GM10248 (cell line): Measurements from ENCODE around the gene OSER1.
A peak's percentile ranks its signal among the peaks of the same experiment; 100 is the strongest.
"Not testable (repeated sequence)": the region's sequence is repeated elsewhere in the genome, so short reads cannot be mapped to it uniquely, and the experiment has no call there.

ENCODE experiments used
- CTCF ChIA-PET: fragments of 300-600 bp; sonication (Branson Sonifier 250); formaldehyde crosslinking; extraction: SDS; loops from one replicate; lab custom pipeline; 2021; ENCODE audit warnings: antibody characterized with exemption; lab: Yijun Ruan, JAX
- POLR2A ChIA-PET: fragments of 350-650 bp; sonication (Branson Sonifier 250); formaldehyde crosslinking; extraction: SDS; loops from one replicate; lab custom pipeline; 2020; ENCODE audit warnings: antibody characterized with exemption; lab: Yijun Ruan, JAX
- DNase-seq: peaks from one replicate; pipeline ENCODE4 v3.0.0; 2012; ENCODE audit errors: extremely low spot score
- CTCF ChIP-seq: IDR thresholded peaks from 2 replicates; pipeline ENCODE4 v1.5.1; 2012; ENCODE audit warnings: mild to moderate bottlenecking, low read depth; ENCODE audit errors: extremely low read depth, missing control alignments, control extremely low read depth

OSER1 gene

GRCh38 chr20:44198872-44199271 lies 11.7 kb downstream of the OSER1 start:
- POLR2A ChIA-PET = no interaction called here

GRCh38 chr20:44196271-44196670 lies 14.3 kb downstream of the OSER1 start:
- CTCF ChIA-PET = interaction anchor here (1.1 to 4.6 kb wide), 10 partner anchors 12 to 747 kb away, joined by 3 to 26 read pairs (median 5); partner anchors contain the start of genes FITM2 and OSER1
- POLR2A ChIA-PET = interaction anchor here (0.7 kb wide), 1 partner anchor 99 kb away, joined by 3 read pairs; no protein-coding TSS in a partner anchor
- TF ChIP-seq CTCF = no peak
- DNase-seq = no peak

More at GRCh38 chr20:44198872-44199271, 11.7 kb downstream of the OSER1 start:
- no peak for TF ChIP-seq CTCF
- DNase-seq = no peak
- CTCF ChIA-PET = interaction anchor here (3.5 to 4.6 kb wide), 2 partner anchors 10 to 82 kb away, joined by 16 to 26 read pairs; no protein-coding TSS in a partner anchor

GRCh38 chr20:44195605-44196004 lies 15.0 kb downstream of the OSER1 start:
- ChIA-PET POLR2A (no interaction called here), CTCF (interaction anchor here (0.8 to 4.6 kb wide), 13 partner anchors 9 to 746 kb away, joined by 3 to 26 read pairs (median 4); partner anchors contain the start of genes FITM2 and OSER1)
- no peak for TF ChIP-seq CTCF
- no peak for DNase-seq

GRCh38 chr20:44193801-44194200 lies 16.8 kb downstream of the OSER1 start:
- no peak for DNase-seq
- CTCF ChIA-PET = interaction anchor here (7.0 kb wide), 1 partner anchor 77 kb away, joined by 205 read pairs; no protein-coding TSS in a partner anchor
- POLR2A ChIA-PET = no interaction called here
- no peak for TF ChIP-seq CTCF

GRCh38 chr20:44191640-44192039 lies 18.9 kb downstream of the OSER1 start:
- POLR2A ChIA-PET = not testable (repeated sequence)

GRCh38 chr20:44190197-44190852 lies 20.2 kb downstream of the OSER1 start:
- POLR2A ChIA-PET = interaction anchor here (0.7 kb wide), 1 partner anchor 732 kb away, joined by 4 read pairs; no protein-coding TSS in a partner anchor
- CTCF ChIA-PET = interaction anchor here (0.6 to 7.0 kb wide), 40 partner anchors 8 to 743 kb away, joined by 3 to 205 read pairs (median 4); partner anchors contain the start of genes FITM2 and OSER1
- TF ChIP-seq CTCF = peak; percentile 66
- peak; percentile 69 for DNase-seq

More at GRCh38 chr20:44191640-44192039, 18.9 kb downstream of the OSER1 start:
- not testable (repeated sequence) for DNase-seq
- CTCF ChIA-PET = interaction anchor here (1.0 to 7.0 kb wide), 4 partner anchors 13 to 742 kb away, joined by 3 to 205 read pairs (median 10); no protein-coding TSS in a partner anchor

GRCh38 chr20:44188752-44189151 lies 21.8 kb downstream of the OSER1 start:
- CTCF ChIA-PET = interaction anchor here (0.8 to 7.0 kb wide), 18 partner anchors 8 to 740 kb away, joined by 3 to 205 read pairs (median 4); partner anchors contain the start of gene FITM2
- TF ChIP-seq CTCF = no peak
- no peak for DNase-seq
- POLR2A ChIA-PET = no interaction called here
